ENCODE data around the gene PISD.

Gene PISD

GRCh38 chr22:31635638-31636306 lies 26.2 kb downstream of the PISD start:
- Histone ChIP-seq H3K9me3 (ENCODE audit: control insufficient read depth, insufficient read depth, low read depth, low read length) (no peaks in the 10 kb centered on the region), H3K36me3 (ENCODE audit: control insufficient read depth in 2 of 2, insufficient read depth in 1 of 2, low read length in 2 of 2) (no peaks in the 10 kb centered on the region), H3K4me3 (ENCODE audit: low read depth, low read length) (no peak overlapping the region), H3K4me1 (ENCODE audit: control insufficient read depth, insufficient read depth, low read length) (peaks cover 2% of the 10 kb centered on the region; the same call in 1 of the 2 replicates), H3K27ac (ENCODE audit: extremely low read depth, low read depth, low read length) (no peak overlapping the region)
- ChIA-PET CTCF (interaction anchor here (0.7 to 1.9 kb wide), 6 partner anchors 12 to 846 kb away, joined by 3 to 14 read pairs (median 4); no protein-coding TSS in a partner anchor), POLR2A (interaction anchor here (1.0 to 1.4 kb wide), 2 partner anchors 11 to 291 kb away, joined by 3 to 4 read pairs; no protein-coding TSS in a partner anchor)
- no peak for TF ChIP-seq ZNF416 (tag by site-specific recombination; IDR thresholded peaks at IDR 0.05)
- no peak for TF ChIP-seq MEIS1 (CRISPR knock-in tag; IDR thresholded peaks at IDR 0.05; ENCODE audit: borderline replicate concordance)
- no peak for TF ChIP-seq PRDM1 (tag by site-specific recombination; IDR thresholded peaks at IDR 0.05)
- no peak for TF ChIP-seq ZNF555 (tag by site-specific recombination; conservative IDR thresholded peaks at IDR 0.05)
- no peak for TF ChIP-seq ZNF596 (tag by site-specific recombination; IDR thresholded peaks at IDR 0.05)
- TF ChIP-seq ZNF175 (tag by site-specific recombination; IDR thresholded peaks at IDR 0.05), result no peak
- no peak for TF ChIP-seq ZSCAN16 (tag by site-specific recombination; IDR thresholded peaks at IDR 0.05)
- TF ChIP-seq MZF1 (tag by site-specific recombination; IDR thresholded peaks at IDR 0.05; ENCODE audit: borderline replicate concordance), result no peak
- no peak for TF ChIP-seq ZNF239 (tag by site-specific recombination; IDR thresholded peaks at IDR 0.05)
- TF ChIP-seq ZNF571 (tag by site-specific recombination; IDR thresholded peaks at IDR 0.05), result no peak
- no peak for TF ChIP-seq ZNF184 (tag by site-specific recombination; IDR thresholded peaks at IDR 0.05)
- no peak for TF ChIP-seq ZNF341 (tag by site-specific recombination; IDR thresholded peaks at IDR 0.05; ENCODE audit: low read depth)
- no peak for TF ChIP-seq ZNF121 (tag by site-specific recombination; IDR thresholded peaks at IDR 0.05)

GRCh38 chr22:31631436-31631835 lies 30.6 kb downstream of the PISD start:
- H3K4me1 ChIP-seq (ENCODE audit: control insufficient read depth, insufficient read depth, low read length), result peaks cover 2% of the 10 kb centered on the region; the same call in 1 of the 2 replicates
- no peak overlapping the region for H3K4me3 ChIP-seq (ENCODE audit: low read depth, low read length)
- CTCF ChIA-PET, result interaction anchor here (0.6 to 5.1 kb wide), 13 partner anchors 14 to 663 kb away, joined by 3 to 30 read pairs (median 4); partner anchors contain the start of gene MORC2
- H3K9me3 ChIP-seq (ENCODE audit: control insufficient read depth, insufficient read depth, low read depth, low read length), result no peaks in the 10 kb centered on the region
- POLR2A ChIA-PET, result interaction anchor here (0.8 to 2.2 kb wide), 12 partner anchors 7 to 342 kb away, joined by 3 to 39 read pairs (median 6); partner anchors contain the start of genes DRG1, PATZ1 and PISD
- peak overlapping the region; percentile 80; the same call in 1 of the 2 replicates for H3K27ac ChIP-seq (ENCODE audit: extremely low read depth, low read depth, low read length)
- peaks cover 5 to 23% of the 10 kb centered on the region in 2 experiments; a peak in 2 of 3 replicates for H3K36me3 ChIP-seq (ENCODE audit: control insufficient read depth in 2 of 2, insufficient read depth in 1 of 2, low read length in 2 of 2)
- TF ChIP-seq ZNF280D (tag by site-specific recombination; IDR thresholded peaks at IDR 0.05) (no peak), KLF7 (tag by site-specific recombination; IDR thresholded peaks at IDR 0.05; ENCODE audit: borderline replicate concordance) (no peak), AEBP2 (tag by site-specific recombination; IDR thresholded peaks at IDR 0.05; ENCODE audit: borderline replicate concordance) (no peak), KLF9 (tag by site-specific recombination; IDR thresholded peaks at IDR 0.05; ENCODE audit: low read depth) (no peak), PRDM1 (tag by site-specific recombination; IDR thresholded peaks at IDR 0.05) (no peak), ZNF514 (tag by site-specific recombination; IDR thresholded peaks at IDR 0.05) (no peak), FEZF1 (tag by site-specific recombination; IDR thresholded peaks at IDR 0.05) (no peak), SP3 (tag by site-specific recombination; IDR thresholded peaks at IDR 0.05) (no peak), GLIS2 (tag by site-specific recombination; IDR thresholded peaks at IDR 0.05) (no peak), ZNF146 (tag by site-specific recombination; IDR thresholded peaks at IDR 0.05) (no peak), ATF2 (tag by site-specific recombination; IDR thresholded peaks at IDR 0.05; ENCODE audit: low read depth) (no peak), ZNF530 (tag by site-specific recombination; IDR thresholded peaks at IDR 0.05; ENCODE audit: low read depth) (no peak), GLI2 (tag by site-specific recombination; IDR thresholded peaks at IDR 0.05; ENCODE audit: borderline replicate concordance, low read depth) (no peak), ZNF837 (tag by site-specific recombination; IDR thresholded peaks at IDR 0.05) (no peak), ZNF394 (tag by site-specific recombination; IDR thresholded peaks at IDR 0.05; ENCODE audit: borderline replicate concordance) (no peak), ZNF274 (IDR thresholded peaks at IDR 0.05; ENCODE audit: low read length) (no peak), ZNF274 (tag by site-specific recombination; IDR thresholded peaks at IDR 0.05; ENCODE audit: borderline replicate concordance) (no peak), ZNF677 (tag by site-specific recombination; IDR thresholded peaks at IDR 0.05) (no peak)
